Measurements from ENCODE around the gene EXD3. TPM values are rescaled to one million over a fixed set of nuclear protein-coding genes. Genes with fewer than 3 reads are reported as not detected.

Gene EXD3
- total and polyA plus RNA-seq, 2 of the 13 experiments (the other 11 are each of a cell fraction or from before 2014, with no cell fraction given) = 2.7 to 4.8 TPM

DNA sequence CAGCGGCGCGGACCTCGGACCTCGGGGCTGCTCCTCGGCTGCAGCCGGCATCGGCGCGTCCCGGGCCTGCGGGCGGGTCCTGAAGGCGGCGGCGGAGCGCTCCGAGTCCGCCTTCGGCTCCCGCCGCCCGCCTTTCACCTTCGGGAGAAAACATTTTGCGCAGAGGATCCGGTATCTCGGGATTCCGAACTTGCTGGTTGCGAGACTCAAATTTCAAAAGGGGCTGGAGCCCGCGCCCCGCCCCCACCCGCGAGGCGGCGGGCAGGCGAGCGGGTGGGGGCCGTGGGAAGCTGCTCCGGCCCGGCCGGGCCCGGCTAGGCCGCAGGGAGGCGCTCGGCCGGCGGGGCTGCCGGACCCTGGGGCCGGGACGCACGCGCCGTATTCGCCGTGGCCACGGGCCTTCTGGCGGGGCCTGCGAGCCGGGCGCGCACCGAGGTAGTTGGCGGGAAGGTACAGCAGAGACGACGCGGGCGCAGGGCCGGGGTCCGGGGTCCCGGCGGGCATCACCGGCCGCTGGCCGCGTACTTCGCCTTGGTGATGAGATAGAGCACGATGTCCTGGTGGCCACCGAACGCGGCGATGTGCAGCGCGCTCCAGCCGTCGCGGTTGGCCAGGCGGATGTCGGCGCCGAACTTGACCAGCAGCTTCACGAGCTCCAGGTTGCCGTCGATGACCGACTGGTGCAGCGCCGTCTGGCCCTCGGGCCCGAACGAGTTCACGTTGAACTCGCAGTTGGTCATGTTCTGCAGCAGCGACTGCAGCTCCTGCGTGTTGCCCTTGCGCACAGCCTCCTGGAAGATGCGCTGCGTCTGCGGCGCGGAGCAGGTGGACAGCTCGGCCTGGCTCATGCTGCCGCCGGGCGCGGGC, 121.6 kb downstream of the EXD3 start (continued):
- TF ChIP-seq, protein P1, sequence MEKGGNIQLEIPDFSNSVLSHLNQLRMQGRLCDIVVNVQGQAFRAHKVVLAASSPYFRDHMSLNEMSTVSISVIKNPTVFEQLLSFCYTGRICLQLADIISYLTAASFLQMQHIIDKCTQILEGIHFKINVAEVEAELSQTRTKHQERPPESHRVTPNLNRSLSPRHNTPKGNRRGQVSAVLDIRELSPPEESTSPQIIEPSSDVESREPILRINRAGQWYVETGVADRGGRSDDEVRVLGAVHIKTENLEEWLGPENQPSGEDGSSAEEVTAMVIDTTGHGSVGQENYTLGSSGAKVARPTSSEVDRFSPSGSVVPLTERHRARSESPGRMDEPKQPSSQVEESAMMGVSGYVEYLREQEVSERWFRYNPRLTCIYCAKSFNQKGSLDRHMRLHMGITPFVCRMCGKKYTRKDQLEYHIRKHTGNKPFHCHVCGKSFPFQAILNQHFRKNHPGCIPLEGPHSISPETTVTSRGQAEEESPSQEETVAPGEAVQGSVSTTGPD (CRISPR knock-in tag; IDR thresholded peaks at IDR 0.05) = no peak
- TF ChIP-seq ZNF777 (CRISPR knock-in tag; IDR thresholded peaks at IDR 0.05) (peak; percentile 98), ZBTB3 (CRISPR knock-in tag; IDR thresholded peaks at IDR 0.05; ENCODE audit: borderline replicate concordance, low read depth) (0 out of 2 replicates have a peak, but pooled peaks have one; percentile 22), ZBTB20 (CRISPR knock-in tag; IDR thresholded peaks at IDR 0.05; ENCODE audit: borderline replicate concordance, low read depth) (no peak), ATRX (CRISPR knock-in tag; IDR thresholded peaks at IDR 0.05; ENCODE audit: borderline replicate concordance) (no peak), ZNF572 (CRISPR knock-in tag; IDR thresholded peaks at IDR 0.05) (no peak), ZNF451 (CRISPR knock-in tag; IDR thresholded peaks at IDR 0.05) (no peak), NR3C1 (CRISPR knock-in tag; IDR thresholded peaks at IDR 0.05) (no peak), HOXD1 (CRISPR knock-in tag; IDR thresholded peaks at IDR 0.05) (no peak), NKX3-1 (CRISPR knock-in tag; IDR thresholded peaks at IDR 0.05) (peak; percentile 43; the same call in 1 of the 2 replicates), HOXA7 (CRISPR knock-in tag; IDR thresholded peaks at IDR 0.05) (no peak), ZSCAN20 (CRISPR knock-in tag; IDR thresholded peaks at IDR 0.05; ENCODE audit: borderline replicate concordance) (no peak), BHLHE40 (IDR thresholded peaks at IDR 0.05; ENCODE audit: low read length) (no peak), ZNF558 (CRISPR knock-in tag; IDR thresholded peaks at IDR 0.05; ENCODE audit: borderline replicate concordance) (no peak)
- TF ChIP-seq, protein P2, sequence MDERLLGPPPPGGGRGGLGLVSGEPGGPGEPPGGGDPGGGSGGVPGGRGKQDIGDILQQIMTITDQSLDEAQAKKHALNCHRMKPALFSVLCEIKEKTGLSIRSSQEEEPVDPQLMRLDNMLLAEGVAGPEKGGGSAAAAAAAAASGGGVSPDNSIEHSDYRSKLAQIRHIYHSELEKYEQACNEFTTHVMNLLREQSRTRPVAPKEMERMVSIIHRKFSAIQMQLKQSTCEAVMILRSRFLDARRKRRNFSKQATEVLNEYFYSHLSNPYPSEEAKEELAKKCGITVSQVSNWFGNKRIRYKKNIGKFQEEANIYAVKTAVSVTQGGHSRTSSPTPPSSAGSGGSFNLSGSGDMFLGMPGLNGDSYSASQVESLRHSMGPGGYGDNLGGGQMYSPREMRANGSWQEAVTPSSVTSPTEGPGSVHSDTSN (CRISPR knock-in tag; IDR thresholded peaks at IDR 0.05) = no peak
- TF ChIP-seq, protein P3, sequence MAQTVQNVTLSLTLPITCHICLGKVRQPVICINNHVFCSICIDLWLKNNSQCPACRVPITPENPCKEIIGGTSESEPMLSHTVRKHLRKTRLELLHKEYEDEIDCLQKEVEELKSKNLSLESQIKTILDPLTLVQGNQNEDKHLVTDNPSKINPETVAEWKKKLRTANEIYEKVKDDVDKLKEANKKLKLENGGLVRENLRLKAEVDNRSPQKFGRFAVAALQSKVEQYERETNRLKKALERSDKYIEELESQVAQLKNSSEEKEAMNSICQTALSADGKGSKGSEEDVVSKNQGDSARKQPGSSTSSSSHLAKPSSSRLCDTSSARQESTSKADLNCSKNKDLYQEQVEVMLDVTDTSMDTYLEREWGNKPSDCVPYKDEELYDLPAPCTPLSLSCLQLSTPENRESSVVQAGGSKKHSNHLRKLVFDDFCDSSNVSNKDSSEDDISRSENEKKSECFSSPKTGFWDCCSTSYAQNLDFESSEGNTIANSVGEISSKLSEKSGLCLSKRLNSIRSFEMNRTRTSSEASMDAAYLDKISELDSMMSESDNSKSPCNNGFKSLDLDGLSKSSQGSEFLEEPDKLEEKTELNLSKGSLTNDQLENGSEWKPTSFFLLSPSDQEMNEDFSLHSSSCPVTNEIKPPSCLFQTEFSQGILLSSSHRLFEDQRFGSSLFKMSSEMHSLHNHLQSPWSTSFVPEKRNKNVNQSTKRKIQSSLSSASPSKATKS (CRISPR knock-in tag; IDR thresholded peaks at IDR 0.05) = no peak
- TF ChIP-seq, protein P4, sequence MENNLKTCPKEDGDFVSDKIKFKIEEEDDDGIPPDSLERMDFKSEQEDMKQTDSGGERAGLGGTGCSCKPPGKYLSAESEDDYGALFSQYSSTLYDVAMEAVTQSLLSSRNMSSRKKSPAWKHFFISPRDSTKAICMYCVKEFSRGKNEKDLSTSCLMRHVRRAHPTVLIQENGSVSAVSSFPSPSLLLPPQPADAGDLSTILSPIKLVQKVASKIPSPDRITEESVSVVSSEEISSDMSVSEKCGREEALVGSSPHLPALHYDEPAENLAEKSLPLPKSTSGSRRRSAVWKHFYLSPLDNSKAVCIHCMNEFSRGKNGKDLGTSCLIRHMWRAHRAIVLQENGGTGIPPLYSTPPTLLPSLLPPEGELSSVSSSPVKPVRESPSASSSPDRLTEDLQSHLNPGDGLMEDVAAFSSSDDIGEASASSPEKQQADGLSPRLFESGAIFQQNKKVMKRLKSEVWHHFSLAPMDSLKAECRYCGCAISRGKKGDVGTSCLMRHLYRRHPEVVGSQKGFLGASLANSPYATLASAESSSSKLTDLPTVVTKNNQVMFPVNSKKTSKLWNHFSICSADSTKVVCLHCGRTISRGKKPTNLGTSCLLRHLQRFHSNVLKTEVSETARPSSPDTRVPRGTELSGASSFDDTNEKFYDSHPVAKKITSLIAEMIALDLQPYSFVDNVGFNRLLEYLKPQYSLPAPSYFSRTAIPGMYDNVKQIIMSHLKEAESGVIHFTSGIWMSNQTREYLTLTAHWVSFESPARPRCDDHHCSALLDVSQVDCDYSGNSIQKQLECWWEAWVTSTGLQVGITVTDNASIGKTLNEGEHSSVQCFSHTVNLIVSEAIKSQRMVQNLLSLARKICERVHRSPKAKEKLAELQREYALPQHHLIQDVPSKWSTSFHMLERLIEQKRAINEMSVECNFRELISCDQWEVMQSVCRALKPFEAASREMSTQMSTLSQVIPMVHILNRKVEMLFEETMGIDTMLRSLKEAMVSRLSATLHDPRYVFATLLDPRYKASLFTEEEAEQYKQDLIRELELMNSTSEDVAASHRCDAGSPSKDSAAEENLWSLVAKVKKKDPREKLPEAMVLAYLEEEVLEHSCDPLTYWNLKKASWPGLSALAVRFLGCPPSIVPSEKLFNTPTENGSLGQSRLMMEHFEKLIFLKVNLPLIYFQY (CRISPR knock-in tag; IDR thresholded peaks at IDR 0.05; ENCODE audit: borderline replicate concordance) = no peak
- TF ChIP-seq, protein P5, sequence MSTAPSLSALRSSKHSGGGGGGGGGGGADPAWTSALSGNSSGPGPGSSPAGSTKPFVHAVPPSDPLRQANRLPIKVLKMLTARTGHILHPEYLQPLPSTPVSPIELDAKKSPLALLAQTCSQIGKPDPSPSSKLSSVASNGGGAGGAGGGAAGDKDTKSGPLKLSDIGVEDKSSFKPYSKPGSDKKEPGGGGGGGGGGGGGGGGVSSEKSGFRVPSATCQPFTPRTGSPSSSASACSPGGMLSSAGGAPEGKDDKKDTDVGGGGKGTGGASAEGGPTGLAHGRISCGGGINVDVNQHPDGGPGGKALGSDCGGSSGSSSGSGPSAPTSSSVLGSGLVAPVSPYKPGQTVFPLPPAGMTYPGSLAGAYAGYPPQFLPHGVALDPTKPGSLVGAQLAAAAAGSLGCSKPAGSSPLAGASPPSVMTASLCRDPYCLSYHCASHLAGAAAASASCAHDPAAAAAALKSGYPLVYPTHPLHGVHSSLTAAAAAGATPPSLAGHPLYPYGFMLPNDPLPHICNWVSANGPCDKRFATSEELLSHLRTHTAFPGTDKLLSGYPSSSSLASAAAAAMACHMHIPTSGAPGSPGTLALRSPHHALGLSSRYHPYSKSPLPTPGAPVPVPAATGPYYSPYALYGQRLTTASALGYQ (CRISPR knock-in tag; IDR thresholded peaks at IDR 0.05) = no peak
